NCI-H128 (cell line): Measurements from ENCODE around the gene CRYGN.

Experiments
- DNase-seq: peaks from one replicate; lab custom pipeline; 2025; ENCODE audit not compliant: unreplicated experiment; lab: John Stamatoyannopoulos, UW

The CRYGN gene

DNA sequence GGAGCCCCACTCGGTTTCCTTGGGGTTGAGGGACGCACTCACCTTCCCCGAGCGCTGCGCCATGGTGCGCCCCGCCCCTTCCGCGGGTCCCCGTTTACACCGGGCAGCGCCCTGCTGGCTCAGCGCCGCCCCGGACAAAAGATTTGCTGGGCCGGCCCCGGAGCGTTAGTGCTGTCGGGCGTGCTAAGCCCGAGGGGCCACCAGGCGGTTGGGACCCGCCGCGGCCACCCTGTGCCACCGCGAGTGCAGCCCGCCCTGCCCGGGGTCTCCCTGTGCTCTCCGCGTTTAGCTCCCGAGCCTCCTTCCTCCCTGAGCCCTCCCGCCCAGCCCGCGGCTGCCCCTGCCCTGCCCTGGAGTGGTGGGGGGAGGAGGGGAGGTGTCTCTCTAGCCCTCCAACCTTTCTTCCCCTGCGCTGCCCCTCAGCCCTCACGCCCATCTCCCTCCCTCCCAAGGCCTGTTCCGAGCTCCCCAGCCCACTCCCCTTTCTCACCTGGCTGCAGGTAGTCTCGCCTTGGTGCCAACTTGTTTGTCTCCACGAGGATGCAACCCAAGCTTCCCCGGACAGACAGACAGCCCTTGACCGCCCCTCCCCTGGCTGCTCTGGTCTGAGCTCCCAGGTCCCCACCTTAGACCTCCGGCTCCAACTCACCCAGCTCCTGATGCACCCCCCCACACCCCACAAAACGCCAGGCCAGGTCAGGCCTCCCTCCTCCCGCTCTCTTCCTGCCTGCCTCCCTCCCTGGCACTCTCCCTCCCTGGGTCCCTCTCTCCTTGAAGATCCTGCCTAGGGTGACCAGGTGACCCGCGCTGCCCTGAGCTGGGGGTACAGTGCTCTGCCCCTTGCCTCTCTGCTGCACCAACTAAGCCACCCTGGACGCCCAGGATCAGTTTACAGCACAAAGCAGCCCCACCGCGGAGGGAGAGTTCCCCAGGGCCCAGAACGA, at the start of gene CRYGN:
Gene CRYGN (minus strand): TSS at position 287 of the 944 bp plus-strand sequence. CDS start 224 bp downstream, at position 63.
- no peak for DNase-seq

DNA sequence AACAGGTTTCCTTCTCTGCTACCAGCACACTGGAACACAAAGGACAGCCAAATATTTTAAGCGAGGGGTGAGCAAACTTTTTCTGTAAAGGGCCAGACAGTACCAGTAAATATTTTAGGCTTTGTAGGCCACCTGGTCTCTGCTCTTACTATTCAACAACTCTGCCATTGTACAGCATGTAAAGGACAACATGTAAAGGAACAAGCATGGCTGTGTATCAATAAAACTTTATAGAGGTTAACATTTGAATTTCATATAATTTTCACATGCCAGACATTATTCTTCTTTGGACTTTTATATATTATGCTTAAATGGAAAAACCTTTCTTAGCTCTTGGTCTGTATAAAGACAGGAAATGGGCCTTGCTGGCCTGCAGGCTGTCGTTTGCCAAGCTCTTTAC, 49.6 kb upstream of the CRYGN start:
- no peak for DNase-seq

- DNase-seq, result no peak
Observed at GRCh38 chr7:151488096-151488495, 48.2 kb upstream of the CRYGN start.

GRCh38 chr7:151487228-151487627, 47.3 kb upstream of the CRYGN start:
- no peak for DNase-seq

DNA sequence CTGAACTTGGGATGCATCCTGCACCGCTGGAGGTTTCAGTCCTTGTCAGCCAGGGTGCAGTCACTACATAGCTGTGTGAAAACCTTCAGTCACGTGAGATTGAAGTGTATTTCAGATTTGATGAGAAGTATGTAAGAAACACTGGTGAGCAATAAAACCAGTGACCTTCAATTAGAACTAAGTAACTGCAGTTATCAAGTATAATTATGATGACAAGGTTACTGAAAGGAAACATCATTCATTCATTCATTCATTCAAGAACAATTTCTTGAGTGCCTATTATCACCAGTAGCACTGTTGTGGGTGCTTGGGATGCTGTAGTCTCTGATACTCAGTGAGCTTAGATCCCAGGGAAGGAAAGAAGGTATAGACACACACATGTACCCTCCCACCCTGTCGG, 46.1 kb upstream of the CRYGN start:
- DNase-seq, result no peak

DNA sequence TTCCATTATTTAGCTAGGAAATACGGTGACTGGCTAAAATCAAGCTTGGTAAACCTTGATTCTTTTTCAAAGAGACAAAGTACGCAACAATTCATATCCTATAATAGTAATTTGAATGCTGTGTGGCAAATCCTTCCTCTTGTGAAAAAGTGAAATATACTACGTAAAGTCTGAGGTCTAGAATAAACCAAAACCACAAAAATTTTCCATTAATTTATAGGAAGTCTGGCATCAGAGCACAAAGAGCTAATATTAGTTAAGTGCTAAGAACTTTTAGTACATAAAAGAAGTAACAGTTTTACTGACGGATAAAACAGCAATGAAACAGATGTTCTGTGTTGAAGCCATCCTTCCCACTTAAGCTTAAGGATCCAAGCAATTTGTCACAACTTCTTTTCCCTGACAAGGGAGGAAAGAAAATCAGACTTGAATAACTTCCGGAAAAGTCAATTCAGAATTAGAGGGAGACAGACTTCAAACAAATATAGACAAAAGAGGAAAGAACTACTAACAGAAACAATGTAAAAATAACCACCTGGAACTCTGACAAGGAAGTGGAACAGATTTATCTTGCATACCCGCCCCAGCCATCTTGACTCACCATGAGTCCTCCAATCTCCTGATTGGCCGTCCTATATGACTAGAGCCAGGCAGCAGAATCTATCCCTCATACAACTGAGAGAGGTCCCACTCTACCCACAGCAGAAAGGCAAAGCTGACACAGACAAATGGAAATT, 45.2 kb upstream of the CRYGN start:
- no peak for DNase-seq

DNA sequence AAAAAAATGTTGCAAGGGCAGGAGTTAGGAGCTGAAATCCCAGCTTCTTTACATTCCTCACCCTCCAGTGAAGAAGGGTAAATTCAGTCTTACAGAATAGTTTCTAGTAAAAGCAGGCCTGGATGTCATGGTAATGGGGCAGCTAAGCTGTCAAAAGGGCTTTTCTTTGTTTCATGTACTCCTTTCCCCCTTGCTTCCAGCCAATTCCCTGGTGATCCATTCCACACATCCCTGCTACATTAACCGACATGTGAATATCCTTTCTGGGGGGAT, 43.7 kb upstream of the CRYGN start:
- DNase-seq, result no peak

GRCh38 chr7:151482883-151483710, 43.2 kb upstream of the CRYGN start:
- DNase-seq, result no peak

DNA sequence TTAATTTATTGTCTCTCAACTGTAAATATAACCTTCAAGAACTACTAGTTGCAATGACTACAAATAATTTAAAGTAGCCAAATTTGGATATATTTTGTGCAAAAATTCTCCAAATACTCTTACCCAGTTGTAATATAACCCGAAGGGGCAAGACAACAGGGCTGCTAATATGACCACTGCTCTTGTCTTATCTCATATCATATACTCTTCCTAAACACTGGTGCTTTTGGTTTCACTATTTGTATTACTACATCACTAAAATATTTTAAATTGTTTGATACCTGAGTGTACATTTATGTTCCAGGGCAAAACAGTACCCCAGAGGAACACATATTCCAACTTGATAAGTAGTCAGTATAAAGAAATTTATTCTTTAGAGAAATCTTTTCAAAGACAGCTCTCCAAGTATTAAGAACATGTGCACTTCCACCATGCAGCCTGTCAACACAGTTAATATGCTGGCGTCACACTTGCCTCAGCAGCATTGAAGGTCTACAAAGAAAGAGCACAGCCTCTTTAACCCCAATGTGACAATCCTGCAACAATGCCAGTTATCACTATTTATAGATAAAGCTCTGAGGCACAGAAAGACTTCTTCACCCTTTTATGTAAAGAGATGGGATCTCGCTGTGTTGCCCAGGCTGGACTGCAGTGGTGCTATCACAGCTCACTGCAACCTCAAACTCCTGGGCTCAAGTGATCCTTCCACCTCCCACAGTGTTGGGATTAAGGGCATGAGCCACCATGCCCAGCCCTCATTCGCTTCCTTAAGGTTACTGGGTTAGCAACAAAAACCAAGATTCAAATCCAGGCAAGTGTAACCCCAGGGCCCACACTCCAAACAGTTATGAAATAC, 41.9 kb upstream of the CRYGN start:
- DNase-seq, result no peak

DNA sequence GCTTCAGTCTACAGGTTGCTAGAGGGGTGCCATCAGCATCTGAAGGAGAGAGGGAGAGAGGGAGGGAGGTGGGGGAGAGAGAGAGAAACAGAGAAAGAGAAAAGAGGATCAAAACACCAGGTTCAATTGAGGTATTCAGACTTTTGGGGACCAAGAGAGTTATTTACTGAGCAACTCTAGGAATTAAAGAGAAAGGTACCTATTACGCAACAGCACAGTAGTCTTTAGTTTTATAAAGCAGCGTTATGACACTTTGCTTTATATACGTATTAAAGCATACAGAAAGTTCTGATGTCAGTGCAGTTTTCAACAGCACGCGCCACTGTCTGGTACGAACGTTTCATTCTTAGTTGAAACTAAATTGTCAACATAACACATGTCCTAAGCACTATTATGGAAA, 37.9 kb upstream of the CRYGN start:
- no peak for DNase-seq

- DNase-seq, result no peak
Observed at GRCh38 chr7:151472644-151473380, 32.9 kb upstream of the CRYGN start.

DNA sequence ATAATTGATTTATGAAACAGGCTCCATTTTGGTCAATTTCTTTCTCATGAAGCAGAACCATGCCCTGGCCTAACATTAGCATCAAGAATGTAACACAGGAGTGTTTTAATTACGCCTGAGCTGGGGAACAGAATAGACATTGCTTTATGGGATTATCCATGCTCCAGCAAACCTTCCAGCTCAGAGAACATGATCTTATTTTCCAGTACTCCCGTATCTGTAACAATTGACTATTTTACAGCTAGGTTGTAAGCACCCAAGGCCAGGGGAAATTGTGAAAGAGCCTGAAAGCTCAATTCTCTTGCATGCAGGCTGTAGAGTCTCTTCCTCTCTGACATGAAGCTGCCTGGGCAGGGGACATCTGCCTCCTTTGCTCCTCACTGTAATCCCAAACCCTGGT, 30.8 kb upstream of the CRYGN start:
- DNase-seq, result no peak

GRCh38 chr7:151469281-151469680, 29.3 kb upstream of the CRYGN start:
- DNase-seq, result no peak

DNA sequence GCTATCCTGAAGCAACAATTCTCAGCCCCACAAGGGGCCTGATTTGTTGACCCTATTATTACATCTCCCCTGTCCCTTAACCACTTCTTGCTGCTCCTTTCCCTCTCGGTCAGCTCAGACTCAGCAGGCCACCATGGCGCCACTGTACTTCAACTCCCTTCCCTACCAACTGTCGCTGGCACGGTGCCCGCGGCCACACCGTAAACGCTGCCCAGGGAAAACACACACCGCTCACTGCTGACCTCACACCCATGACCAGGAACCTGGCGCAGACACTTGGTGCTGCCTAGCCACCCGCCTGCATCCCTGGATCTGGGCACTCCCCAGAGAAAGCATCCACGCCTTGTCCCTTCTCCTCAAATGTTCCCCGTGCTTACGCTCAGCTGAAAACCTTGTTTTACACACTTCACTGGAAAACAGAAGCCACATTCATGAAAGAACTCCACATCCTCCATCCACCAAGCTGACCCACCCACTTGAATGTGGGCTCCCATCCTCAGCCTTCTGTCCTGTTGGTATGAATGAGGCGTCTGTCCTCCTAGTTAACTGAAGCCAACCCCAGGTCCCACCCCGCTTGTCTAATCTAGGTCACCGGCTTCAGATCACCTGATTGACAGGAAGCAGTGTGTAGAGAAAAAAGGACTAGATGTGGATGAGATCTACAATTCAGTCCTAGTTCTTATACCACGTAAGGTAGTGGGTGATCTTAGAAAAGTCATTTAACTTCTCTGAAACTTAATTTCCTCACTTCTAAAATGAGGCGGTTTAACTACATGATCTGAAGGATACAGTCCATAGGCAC, 28.5 kb upstream of the CRYGN start:
- DNase-seq, result no peak

DNA sequence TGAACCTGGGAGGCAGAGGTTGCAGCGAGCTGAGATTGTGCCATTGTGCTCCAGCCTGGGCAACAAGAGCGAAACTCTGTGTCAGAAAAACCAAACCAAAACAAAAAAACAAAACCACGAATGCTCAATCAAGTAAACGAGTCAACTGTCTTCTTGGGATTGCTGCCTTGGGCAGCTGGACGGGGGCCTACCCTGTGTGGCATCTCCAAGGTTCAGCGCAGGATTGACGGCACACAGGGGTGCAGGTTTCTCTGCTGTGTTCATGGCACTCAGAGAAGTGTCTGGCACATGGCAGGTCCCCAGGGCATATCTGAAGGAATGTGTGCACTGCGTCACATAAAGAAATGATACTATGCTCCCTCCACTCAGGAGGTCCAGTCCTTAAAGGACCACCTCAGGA, 25.2 kb upstream of the CRYGN start:
- no peak for DNase-seq

- DNase-seq, result no peak
Observed at GRCh38 chr7:151462306-151462779, 22.4 kb upstream of the CRYGN start.

DNA sequence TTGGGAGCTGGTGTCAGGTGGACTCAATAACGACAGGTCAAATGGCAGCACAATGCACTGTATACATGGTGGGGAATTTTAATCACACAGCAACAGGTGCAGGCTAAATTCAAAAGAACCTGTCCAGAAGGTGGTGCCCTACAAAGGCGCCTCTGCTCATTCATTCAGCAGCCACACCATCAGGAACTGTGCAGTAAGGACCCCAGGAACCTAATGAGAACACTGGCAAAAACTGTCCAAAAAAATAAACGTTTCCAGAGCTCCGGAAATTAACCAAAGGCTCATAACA, 21.9 kb upstream of the CRYGN start:
- DNase-seq, result no peak

DNA sequence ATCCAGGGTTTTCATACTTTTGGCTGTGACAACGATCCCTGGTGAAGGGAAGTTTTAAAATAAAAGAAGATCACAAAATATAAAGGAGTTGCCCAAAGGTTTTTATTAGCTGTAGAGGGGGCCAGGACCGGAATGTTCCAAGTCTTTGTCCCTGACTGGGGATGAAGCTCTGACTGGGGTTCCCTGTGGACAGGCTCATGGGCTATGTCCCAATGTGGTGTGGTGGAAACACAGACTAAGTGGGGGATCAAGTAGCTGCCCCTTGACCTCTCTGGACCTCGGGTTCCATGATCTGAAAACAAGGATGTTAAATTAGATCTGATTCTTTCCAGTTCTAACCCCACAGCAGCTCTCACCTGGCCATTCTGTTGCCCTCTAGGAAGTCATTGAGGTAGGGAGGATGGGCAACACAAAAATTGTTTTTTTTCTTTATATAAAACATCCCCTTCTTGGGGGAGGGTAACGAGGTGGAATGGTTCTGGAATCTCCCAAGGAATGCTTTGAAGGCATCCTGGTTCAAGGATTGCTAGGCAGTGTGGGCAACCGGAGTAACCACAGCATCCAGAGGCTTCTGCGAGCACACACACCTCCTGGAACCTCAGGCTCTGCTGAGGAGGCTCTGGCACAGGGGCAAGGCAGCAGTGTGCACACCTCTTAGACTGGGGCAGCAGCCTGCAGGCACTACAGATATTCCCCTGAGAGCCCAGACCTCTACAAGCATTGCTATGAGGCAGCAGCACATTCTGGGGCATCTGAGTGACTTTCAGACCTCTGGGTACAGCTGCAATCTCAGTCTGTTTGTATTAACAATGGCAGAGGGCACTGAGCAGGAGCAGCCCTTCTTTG, 21.4 kb upstream of the CRYGN start:
- DNase-seq, result no peak
